ENCODE data around the gene C22orf23.
A peak's percentile ranks its signal among the peaks of the same experiment; 100 is the strongest.
"Not testable (repeated sequence)": the region's sequence is repeated elsewhere in the genome, so short reads cannot be mapped to it uniquely, and the experiment has no call there.

The C22orf23 gene

GRCh38 chr22:37972527-37972926 is 19.1 kb upstream of the C22orf23 start:
- Mint-ChIP-seq H3K9me3 (no peaks in the 10 kb centered on the region), H3K4me1 (no peaks in the 10 kb centered on the region), H3K27ac (peak overlapping the region; percentile 35), H3K36me3 (peaks cover 5% of the 10 kb centered on the region), H3K4me3 (no peak overlapping the region), H3K27me3 (no peaks in the 10 kb centered on the region)
- CTCF ChIA-PET: interaction anchor here (1.1 kb wide), 1 partner anchor 38 kb away, joined by 4 read pairs; no protein-coding TSS in a partner anchor
- DNase-seq: no peak

- Mint-ChIP-seq H3K9me3 (no peaks in the 10 kb centered on the region), H3K4me1 (no peaks in the 10 kb centered on the region), H3K4me3 (no peak overlapping the region), H3K27me3 (no peaks in the 10 kb centered on the region), H3K27ac (peak overlapping the region; percentile 17), H3K36me3 (peaks cover 9% of the 10 kb centered on the region)
- DNase-seq: no peak
- CTCF ChIA-PET: interaction anchor here (0.6 to 1.1 kb wide), 2 partner anchors 38 to 149 kb away, joined by 3 to 4 read pairs; partner anchors contain the start of gene GALR3
These were observed 18.4 kb upstream of the C22orf23 start for GRCh38 chr22:37971475-37972434.

- H3K9me3 Mint-ChIP-seq: no peaks in the 10 kb centered on the region
- H3K27ac Mint-ChIP-seq: no peak overlapping the region
- no peaks in the 10 kb centered on the region for H3K4me1 Mint-ChIP-seq
- no peak overlapping the region for H3K4me3 Mint-ChIP-seq
- peaks cover 12% of the 10 kb centered on the region for H3K36me3 Mint-ChIP-seq
- CTCF ChIA-PET: interaction anchor here (0.9 kb wide), 1 partner anchor 116 kb away, joined by 3 read pairs; no protein-coding TSS in a partner anchor
- no peaks in the 10 kb centered on the region for H3K27me3 Mint-ChIP-seq
- DNase-seq: no peak
These were observed 17.5 kb upstream of the C22orf23 start for GRCh38 chr22:37970864-37971263.

GRCh38 chr22:37968452-37969251 is 15.3 kb upstream of the C22orf23 start:
- DNase-seq: no peak
- Mint-ChIP-seq H3K27ac (no peak overlapping the region), H3K9me3 (no peaks in the 10 kb centered on the region), H3K36me3 (peaks cover 18% of the 10 kb centered on the region), H3K4me3 (no peak overlapping the region), H3K27me3 (no peaks in the 10 kb centered on the region), H3K4me1 (peaks cover 2% of the 10 kb centered on the region)
- CTCF ChIA-PET: interaction anchor here (6.8 kb wide), 1 partner anchor 151 kb away, joined by 65 read pairs; no protein-coding TSS in a partner anchor

- DNase-seq: no peak
- CTCF ChIA-PET: interaction anchor here (0.8 to 6.8 kb wide), 2 partner anchors 81 to 150 kb away, joined by 3 to 65 read pairs; no protein-coding TSS in a partner anchor
- Mint-ChIP-seq H3K36me3 (peaks cover 18% of the 10 kb centered on the region), H3K4me3 (no peak overlapping the region), H3K9me3 (no peaks in the 10 kb centered on the region), H3K4me1 (peaks cover 2% of the 10 kb centered on the region), H3K27ac (no peak overlapping the region), H3K27me3 (no peaks in the 10 kb centered on the region)
These were observed 14.4 kb upstream of the C22orf23 start for GRCh38 chr22:37967637-37968451.

- H3K36me3 Mint-ChIP-seq: peaks cover 20% of the 10 kb centered on the region
- CTCF ChIA-PET: interaction anchor here (0.8 to 6.8 kb wide), 2 partner anchors 80 to 149 kb away, joined by 3 to 65 read pairs; no protein-coding TSS in a partner anchor
- H3K4me3 Mint-ChIP-seq: no peak overlapping the region
- DNase-seq: no peak
- no peaks in the 10 kb centered on the region for H3K9me3 Mint-ChIP-seq
- H3K27ac Mint-ChIP-seq: no peak overlapping the region
- H3K27me3 Mint-ChIP-seq: no peaks in the 10 kb centered on the region
- peaks cover 2% of the 10 kb centered on the region for H3K4me1 Mint-ChIP-seq
These were observed 13.7 kb upstream of the C22orf23 start for GRCh38 chr22:37967147-37967546.

GRCh38 chr22:37965940-37966664 is 12.7 kb upstream of the C22orf23 start:
- CTCF ChIA-PET: interaction anchor here (0.8 to 6.8 kb wide), 7 partner anchors 12 to 157 kb away, joined by 3 to 65 read pairs (median 6); partner anchors contain the start of genes C22orf23 and POLR2F
- H3K4me3 Mint-ChIP-seq: no peak overlapping the region
- peaks cover 2% of the 10 kb centered on the region for H3K4me1 Mint-ChIP-seq
- H3K9me3 Mint-ChIP-seq: no peaks in the 10 kb centered on the region
- no peaks in the 10 kb centered on the region for H3K27me3 Mint-ChIP-seq
- peaks cover 30% of the 10 kb centered on the region for H3K36me3 Mint-ChIP-seq
- DNase-seq: no peak
- no peak overlapping the region for H3K27ac Mint-ChIP-seq

- Mint-ChIP-seq H3K36me3 (peaks cover 52% of the 10 kb centered on the region), H3K27me3 (no peaks in the 10 kb centered on the region), H3K9me3 (no peaks in the 10 kb centered on the region), H3K4me1 (peaks cover 5% of the 10 kb centered on the region), H3K27ac (no peak overlapping the region), H3K4me3 (no peak overlapping the region)
- no peak for DNase-seq
- CTCF ChIA-PET: interaction anchor here (0.7 to 1.1 kb wide), 2 partner anchors 11 to 87 kb away, joined by 3 read pairs; no protein-coding TSS in a partner anchor
These were observed 7.7 kb upstream of the C22orf23 start for GRCh38 chr22:37961062-37961461.

GRCh38 chr22:37959231-37959825 is 5.9 kb upstream of the C22orf23 start:
- Mint-ChIP-seq H3K4me1 (peaks cover 12% of the 10 kb centered on the region), H3K9me3 (no peaks in the 10 kb centered on the region), H3K4me3 (no peak overlapping the region), H3K36me3 (peaks cover 46% of the 10 kb centered on the region), H3K27ac (no peak overlapping the region), H3K27me3 (no peaks in the 10 kb centered on the region)
- CTCF ChIA-PET: no interaction called here
- DNase-seq: no peak

GRCh38 chr22:37957232-37957631 is 3.8 kb upstream of the C22orf23 start:
- DNase-seq: no peak
- Mint-ChIP-seq H3K4me3 (no peak overlapping the region), H3K9me3 (no peaks in the 10 kb centered on the region), H3K27me3 (peaks cover 13% of the 10 kb centered on the region), H3K27ac (no peak overlapping the region), H3K36me3 (peaks cover 45% of the 10 kb centered on the region), H3K4me1 (peaks cover 29% of the 10 kb centered on the region)
- CTCF ChIA-PET: no interaction called here

GRCh38 chr22:37955825-37956397 is 2.5 kb upstream of the C22orf23 start:
- Mint-ChIP-seq H3K4me1 (peaks cover 29% of the 10 kb centered on the region), H3K36me3 (peaks cover 32% of the 10 kb centered on the region), H3K27me3 (peaks cover 25% of the 10 kb centered on the region)
- H3K4me3 Mint-ChIP-seq, CTCF ChIA-PET, H3K27ac Mint-ChIP-seq, DNase-seq, H3K9me3 Mint-ChIP-seq: not testable (repeated sequence)

GRCh38 chr22:37954686-37955085 is 1.3 kb upstream of the C22orf23 start:
- CTCF ChIA-PET: interaction anchor here (0.7 to 2.6 kb wide), 5 partner anchors 11 to 771 kb away, joined by 3 to 7 read pairs (median 6); no protein-coding TSS in a partner anchor
- peak overlapping the region; percentile 86 for H3K27ac Mint-ChIP-seq
- peaks cover 31% of the 10 kb centered on the region for H3K27me3 Mint-ChIP-seq
- H3K4me3 Mint-ChIP-seq: peak overlapping the region; percentile 96
- peaks cover 29% of the 10 kb centered on the region for H3K4me1 Mint-ChIP-seq
- no peak for DNase-seq
- no peaks in the 10 kb centered on the region for H3K9me3 Mint-ChIP-seq
- peaks cover 29% of the 10 kb centered on the region for H3K36me3 Mint-ChIP-seq
